Stimulated activated memory B cell treated with anti-CD40 and anti-IgM and Interleukin-4, amounts not matched to agents 10 μg/mL and 1 μg/mL and 100 μg/mL, for 72 hours (primary cell): Measurements from ENCODE around the gene PRICKLE2.
A peak's percentile ranks its signal among the peaks of the same experiment; 100 is the strongest.

Source experiments
- ATAC-seq: fragments of 150-1000 bp; cut with Tn5 transposase; 2 replicates; pipeline ENCODE4 v1.10.0; 2021
- H3K27ac Mint-ChIP-seq: one replicate; pipeline ENCODE4 v1.8.0; 2022; ENCODE audit warnings: mild to moderate bottlenecking, mixed read lengths
- H3K27me3 Mint-ChIP-seq: one replicate; pipeline ENCODE4 v1.8.0; 2022; ENCODE audit warnings: mixed read lengths
- H3K36me3 Mint-ChIP-seq: one replicate; pipeline ENCODE4 v1.8.0; 2022; ENCODE audit warnings: mixed read lengths
- H3K4me1 Mint-ChIP-seq: one replicate; pipeline ENCODE4 v1.8.0; 2022; ENCODE audit warnings: mixed read lengths
- H3K4me3 Mint-ChIP-seq: one replicate; pipeline ENCODE4 v1.8.0; 2022; ENCODE audit warnings: mild to moderate bottlenecking, moderate library complexity, mixed read lengths
- H3K9me3 Mint-ChIP-seq: one replicate; pipeline ENCODE4 v1.8.0; 2022; ENCODE audit warnings: mixed read lengths

The PRICKLE2 gene

GRCh38 chr3:64224826-64225610 is at the start of gene PRICKLE2:
Gene PRICKLE2, minus strand, starts transcription at chr3:64225466. Its CDS starts 26,539 bp downstream, at chr3:64198927.
- H3K4me3 Mint-ChIP-seq, result peak within 1 kb of the TSS; percentile 89
- peak within 1 kb of the TSS; percentile 99 for H3K27ac Mint-ChIP-seq
- H3K27me3 Mint-ChIP-seq, result no peaks in the 10 kb centered on the region
- H3K36me3 Mint-ChIP-seq, result no peaks in the 10 kb centered on the region
- ATAC-seq, result peak; percentile 80
- H3K4me1 Mint-ChIP-seq, result peaks cover 31% of the 10 kb centered on the region
- H3K9me3 Mint-ChIP-seq, result no peaks in the 10 kb centered on the region

- no peak overlapping the region for H3K27ac Mint-ChIP-seq
- H3K36me3 Mint-ChIP-seq, result peaks cover 5% of the 10 kb centered on the region
- peaks cover 36% of the 10 kb centered on the region for H3K27me3 Mint-ChIP-seq
- no peak for ATAC-seq
- H3K4me3 Mint-ChIP-seq, result no peak overlapping the region
- peaks cover 9% of the 10 kb centered on the region for H3K9me3 Mint-ChIP-seq
- no peaks in the 10 kb centered on the region for H3K4me1 Mint-ChIP-seq
Observed at GRCh38 chr3:64272842-64273241, 47.6 kb upstream of the PRICKLE2 start.

GRCh38 chr3:64272271-64272670 is 47.0 kb upstream of the PRICKLE2 start:
- H3K27ac Mint-ChIP-seq, result no peak overlapping the region

GRCh38 chr3:64271631-64272030 is 46.4 kb upstream of the PRICKLE2 start:
- H3K4me3 Mint-ChIP-seq, result no peak overlapping the region
- H3K9me3 Mint-ChIP-seq, result peaks cover 9% of the 10 kb centered on the region
- no peak for ATAC-seq
- peaks cover 48% of the 10 kb centered on the region for H3K27me3 Mint-ChIP-seq
- peaks cover 5% of the 10 kb centered on the region for H3K36me3 Mint-ChIP-seq
- H3K4me1 Mint-ChIP-seq, result no peaks in the 10 kb centered on the region
- H3K27ac Mint-ChIP-seq, result no peak overlapping the region

More at GRCh38 chr3:64272271-64272670, 47.0 kb upstream of the PRICKLE2 start:
- Mint-ChIP-seq H3K4me1 (no peaks in the 10 kb centered on the region), H3K27me3 (peaks cover 42% of the 10 kb centered on the region), H3K36me3 (peaks cover 5% of the 10 kb centered on the region), H3K9me3 (peaks cover 9% of the 10 kb centered on the region), H3K4me3 (no peak overlapping the region)
- ATAC-seq, result no peak

GRCh38 chr3:64270866-64271260 is 45.6 kb upstream of the PRICKLE2 start:
- Mint-ChIP-seq H3K27me3 (peaks cover 49% of the 10 kb centered on the region), H3K4me1 (no peaks in the 10 kb centered on the region), H3K27ac (no peak overlapping the region), H3K4me3 (no peak overlapping the region), H3K9me3 (peaks cover 9% of the 10 kb centered on the region), H3K36me3 (peaks cover 5% of the 10 kb centered on the region)
- no peak for ATAC-seq

GRCh38 chr3:64270142-64270865 is 45.0 kb upstream of the PRICKLE2 start:
- no peak overlapping the region for H3K4me3 Mint-ChIP-seq
- peaks cover 5% of the 10 kb centered on the region for H3K36me3 Mint-ChIP-seq
- ATAC-seq, result no peak
- no peak overlapping the region for H3K27ac Mint-ChIP-seq
- peaks cover 54% of the 10 kb centered on the region for H3K27me3 Mint-ChIP-seq
- H3K9me3 Mint-ChIP-seq, result peaks cover 9% of the 10 kb centered on the region
- H3K4me1 Mint-ChIP-seq, result no peaks in the 10 kb centered on the region

GRCh38 chr3:64268926-64269325 is 43.7 kb upstream of the PRICKLE2 start:
- no peaks in the 10 kb centered on the region for H3K4me1 Mint-ChIP-seq
- H3K27ac Mint-ChIP-seq, result no peak overlapping the region
- H3K4me3 Mint-ChIP-seq, result no peak overlapping the region
- H3K9me3 Mint-ChIP-seq, result peaks cover 9% of the 10 kb centered on the region
- H3K36me3 Mint-ChIP-seq, result peaks cover 5% of the 10 kb centered on the region
- peaks cover 59% of the 10 kb centered on the region for H3K27me3 Mint-ChIP-seq
- no peak for ATAC-seq

- H3K27ac Mint-ChIP-seq, result no peak overlapping the region
- no peak overlapping the region for H3K4me3 Mint-ChIP-seq
- ATAC-seq, result no peak
- peaks cover 53% of the 10 kb centered on the region for H3K27me3 Mint-ChIP-seq
- no peaks in the 10 kb centered on the region for H3K4me1 Mint-ChIP-seq
- H3K36me3 Mint-ChIP-seq, result peaks cover 5% of the 10 kb centered on the region
- peaks cover 9% of the 10 kb centered on the region for H3K9me3 Mint-ChIP-seq
Observed at GRCh38 chr3:64267721-64268604, 42.7 kb upstream of the PRICKLE2 start.

- Mint-ChIP-seq H3K27ac (no peak overlapping the region), H3K4me3 (no peak overlapping the region), H3K9me3 (peaks cover 9% of the 10 kb centered on the region), H3K4me1 (no peaks in the 10 kb centered on the region), H3K36me3 (peaks cover 5% of the 10 kb centered on the region), H3K27me3 (peaks cover 61% of the 10 kb centered on the region)
- ATAC-seq, result no peak
Observed at GRCh38 chr3:64266983-64267382, 41.7 kb upstream of the PRICKLE2 start.

GRCh38 chr3:64266065-64266931 is 41.0 kb upstream of the PRICKLE2 start:
- Mint-ChIP-seq H3K27me3 (peaks cover 61% of the 10 kb centered on the region), H3K9me3 (peaks cover 9% of the 10 kb centered on the region), H3K4me1 (no peaks in the 10 kb centered on the region), H3K36me3 (peaks cover 5% of the 10 kb centered on the region), H3K27ac (no peak overlapping the region), H3K4me3 (no peak overlapping the region)
- ATAC-seq, result no peak

GRCh38 chr3:64265646-64266045 is 40.4 kb upstream of the PRICKLE2 start:
- no peak overlapping the region for H3K27ac Mint-ChIP-seq
- no peaks in the 10 kb centered on the region for H3K4me1 Mint-ChIP-seq

GRCh38 chr3:64264501-64265109 is 39.3 kb upstream of the PRICKLE2 start:
- Mint-ChIP-seq H3K4me3 (no peak overlapping the region), H3K9me3 (peaks cover 3% of the 10 kb centered on the region), H3K4me1 (no peaks in the 10 kb centered on the region), H3K36me3 (no peaks in the 10 kb centered on the region), H3K27ac (no peak overlapping the region), H3K27me3 (peaks cover 49% of the 10 kb centered on the region)
- no peak for ATAC-seq

More at GRCh38 chr3:64265646-64266045, 40.4 kb upstream of the PRICKLE2 start:
- Mint-ChIP-seq H3K36me3 (peaks cover 1% of the 10 kb centered on the region), H3K4me3 (no peak overlapping the region), H3K27me3 (peaks cover 54% of the 10 kb centered on the region), H3K9me3 (peaks cover 5% of the 10 kb centered on the region)
- no peak for ATAC-seq

GRCh38 chr3:64262574-64263114 is 37.4 kb upstream of the PRICKLE2 start:
- ATAC-seq, result no peak
- Mint-ChIP-seq H3K27ac (no peak overlapping the region), H3K4me3 (no peak overlapping the region), H3K36me3 (no peaks in the 10 kb centered on the region), H3K9me3 (no peaks in the 10 kb centered on the region), H3K27me3 (peaks cover 32% of the 10 kb centered on the region), H3K4me1 (no peaks in the 10 kb centered on the region)

GRCh38 chr3:64260431-64260830 is 35.2 kb upstream of the PRICKLE2 start:
- no peak for ATAC-seq
- no peaks in the 10 kb centered on the region for H3K4me1 Mint-ChIP-seq
- no peaks in the 10 kb centered on the region for H3K36me3 Mint-ChIP-seq
- H3K9me3 Mint-ChIP-seq, result no peaks in the 10 kb centered on the region
- H3K27me3 Mint-ChIP-seq, result peaks cover 17% of the 10 kb centered on the region
- H3K27ac Mint-ChIP-seq, result no peak overlapping the region
- H3K4me3 Mint-ChIP-seq, result no peak overlapping the region
